GM19452 (cell line): ENCODE measurements around the gene FLNA.

Experiments
- ATAC-seq: cut with Tn5 transposase; IDR thresholded peaks from one replicate; pipeline ENCODE4 v1.9.1; 2021; ENCODE audit not compliant: unreplicated experiment

Gene FLNA

DNA sequence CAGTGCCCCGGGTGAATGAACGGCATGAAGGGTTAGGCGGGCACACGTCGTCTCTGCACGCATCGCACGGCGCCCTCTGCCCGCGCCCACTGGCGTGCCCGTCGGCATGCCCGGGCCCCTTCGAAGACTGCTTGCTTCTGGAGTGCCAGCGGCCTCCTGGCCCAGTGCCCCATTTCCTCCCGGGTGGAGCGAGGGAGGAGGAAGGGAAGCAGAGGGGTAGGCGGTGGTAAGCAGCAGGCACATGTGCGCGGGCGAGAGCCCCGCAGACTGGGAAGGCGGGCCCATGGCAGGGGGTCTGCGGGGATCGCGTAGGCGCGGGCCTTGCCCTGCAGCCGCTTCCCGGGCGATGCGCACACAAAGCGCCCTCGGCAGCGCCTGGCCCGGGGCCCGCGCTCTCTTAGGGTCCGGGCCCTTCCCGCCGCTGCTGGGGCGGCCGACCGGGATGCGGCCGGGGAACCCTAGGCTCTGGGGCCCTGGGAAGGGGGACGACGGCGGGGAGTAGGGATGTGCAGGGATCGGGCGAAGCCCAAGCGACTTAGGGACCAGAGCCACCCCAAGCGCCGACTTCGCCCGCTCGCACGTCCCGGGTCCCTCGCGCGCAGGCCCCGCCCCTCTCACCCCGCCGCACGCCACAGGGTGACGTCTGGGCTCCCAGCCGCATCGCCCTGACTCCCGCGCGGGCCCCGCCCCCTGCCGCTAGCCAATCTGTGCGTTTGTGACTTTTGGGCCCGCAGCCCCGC lies 3.8 kb upstream of the FLNA start:
- peak; percentile 7 for ATAC-seq

DNA sequence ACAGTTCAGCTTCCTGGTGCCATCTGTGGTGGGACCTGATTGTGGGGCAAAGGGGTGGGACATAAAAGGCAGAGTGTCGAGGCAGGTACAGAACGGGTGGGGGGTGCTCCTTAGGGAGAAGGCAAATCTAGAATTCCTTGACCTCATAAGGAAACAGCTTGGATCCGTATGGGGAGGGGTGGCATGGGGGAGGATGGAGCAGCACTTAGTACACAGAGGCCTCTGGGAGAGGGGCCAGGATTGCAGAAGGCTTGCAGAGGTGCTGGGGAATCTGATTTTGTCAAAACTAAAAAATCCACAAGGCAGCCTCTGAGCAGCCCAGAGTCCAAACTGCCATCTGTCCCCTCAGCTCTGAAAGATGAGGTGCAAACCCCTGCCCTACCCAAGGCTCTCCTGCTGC lies 2.3 kb upstream of the FLNA start:
- ATAC-seq, result no peak

DNA sequence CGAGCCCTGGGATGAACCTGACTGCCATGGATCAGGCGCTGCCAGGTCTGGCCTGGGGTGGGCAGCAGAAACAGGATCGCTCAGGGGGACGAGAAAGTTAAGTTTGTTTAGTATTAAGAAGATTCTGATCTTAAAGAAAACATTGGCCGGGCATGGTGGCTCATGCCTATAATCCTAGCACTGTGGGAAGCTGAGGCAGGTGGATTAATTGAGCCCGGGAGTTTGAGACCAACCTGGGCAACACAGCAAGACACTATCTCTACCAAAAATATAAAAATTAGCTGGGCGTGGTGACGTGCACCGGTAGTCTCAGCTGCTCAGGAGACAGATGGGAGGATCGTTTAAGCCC lies 696 bp upstream of the FLNA start:
- ATAC-seq, result no peak

DNA sequence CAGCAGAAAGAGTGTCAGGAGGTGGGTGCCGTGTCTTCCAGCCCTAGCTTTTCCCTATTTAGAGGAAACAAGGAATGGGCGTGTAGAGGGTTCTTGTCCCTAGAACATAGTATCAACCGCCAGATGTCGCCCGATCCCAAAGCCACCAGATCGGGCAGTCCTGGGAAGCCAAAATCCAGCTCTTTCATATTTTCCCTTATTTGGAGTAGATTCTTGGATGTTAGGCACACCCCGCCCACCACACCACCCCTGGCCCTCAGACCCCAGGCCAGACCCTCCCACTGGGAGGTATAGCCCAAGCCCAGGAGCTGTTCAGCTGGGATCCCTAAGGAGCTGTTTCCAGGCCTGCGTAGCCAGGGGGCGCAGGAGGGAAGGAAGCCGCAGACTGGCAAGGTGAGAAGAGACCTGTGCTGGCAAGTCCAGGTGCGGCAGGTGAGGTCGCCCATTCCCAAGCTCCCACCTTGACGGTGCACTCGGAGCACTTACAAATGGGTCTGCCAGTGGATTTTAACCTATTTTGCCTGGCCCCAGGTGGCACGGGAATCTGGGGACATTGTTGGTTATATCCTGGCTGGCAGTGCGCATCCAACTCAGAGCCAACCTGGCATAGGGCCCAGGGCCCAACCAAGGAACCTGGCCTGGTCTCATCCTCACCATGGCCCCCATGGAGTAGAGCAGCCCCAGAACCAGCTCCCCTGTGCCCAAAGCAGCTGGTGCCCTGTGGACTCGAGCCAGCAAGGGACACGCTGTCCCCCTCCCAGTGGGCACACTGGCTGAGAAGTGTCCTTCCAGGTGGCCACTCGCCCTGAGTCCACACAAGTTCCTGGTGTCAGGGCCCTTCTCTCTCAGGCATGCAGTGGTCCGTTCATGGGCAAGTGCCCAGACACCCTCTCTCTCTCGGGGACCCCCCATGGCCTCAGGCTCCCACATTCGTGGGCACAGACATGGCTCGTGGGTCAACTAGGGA lies 811 bp downstream of the FLNA start:
- no peak for ATAC-seq

DNA sequence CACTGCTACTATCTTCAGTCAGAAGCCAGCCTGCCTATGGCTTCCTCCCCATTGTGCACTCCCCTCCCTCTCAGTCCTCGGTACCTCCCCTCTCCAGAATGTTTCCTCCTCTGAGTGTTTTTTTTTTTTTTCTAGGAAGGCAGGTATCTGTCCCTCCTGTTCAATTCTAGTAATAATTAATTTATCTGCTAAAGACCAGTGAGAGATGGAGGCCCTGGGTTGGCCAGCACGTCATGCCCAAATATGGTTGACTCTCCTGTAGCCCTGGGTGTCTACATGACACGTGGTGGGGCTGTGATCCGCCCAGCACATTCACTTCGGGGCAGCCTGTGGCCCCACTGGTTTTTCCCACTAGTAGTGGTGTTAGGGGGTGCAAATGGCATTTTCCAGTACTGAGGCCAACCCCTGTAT lies 1.8 kb downstream of the FLNA start:
- no peak for ATAC-seq

DNA sequence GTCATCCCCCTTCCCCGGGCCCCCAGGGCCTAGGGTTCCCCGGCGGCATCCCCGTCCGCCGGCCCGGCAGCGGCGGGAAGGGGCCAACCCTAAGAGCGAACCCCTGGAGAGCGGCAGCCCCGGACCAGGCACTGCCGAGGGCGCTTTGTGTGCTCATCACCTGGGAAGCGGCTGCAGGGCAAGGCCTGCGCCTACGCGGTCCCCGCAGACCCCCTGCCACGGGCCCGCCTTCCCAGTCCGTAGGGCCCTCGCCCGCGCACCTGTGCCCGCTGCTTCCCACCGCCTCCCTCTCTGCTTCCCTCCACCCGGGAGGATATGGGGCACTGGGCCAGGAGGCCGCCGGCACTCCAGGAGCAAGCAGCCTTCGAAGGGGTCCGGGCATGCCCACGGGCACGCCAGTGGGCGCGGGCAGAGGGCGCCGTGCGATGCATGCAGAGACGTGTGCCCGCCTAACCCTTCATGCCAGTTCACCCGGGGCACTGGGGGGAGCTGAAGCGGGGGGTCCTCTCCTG lies 2.6 kb downstream of the FLNA start:
- peak; percentile 10 for ATAC-seq

DNA sequence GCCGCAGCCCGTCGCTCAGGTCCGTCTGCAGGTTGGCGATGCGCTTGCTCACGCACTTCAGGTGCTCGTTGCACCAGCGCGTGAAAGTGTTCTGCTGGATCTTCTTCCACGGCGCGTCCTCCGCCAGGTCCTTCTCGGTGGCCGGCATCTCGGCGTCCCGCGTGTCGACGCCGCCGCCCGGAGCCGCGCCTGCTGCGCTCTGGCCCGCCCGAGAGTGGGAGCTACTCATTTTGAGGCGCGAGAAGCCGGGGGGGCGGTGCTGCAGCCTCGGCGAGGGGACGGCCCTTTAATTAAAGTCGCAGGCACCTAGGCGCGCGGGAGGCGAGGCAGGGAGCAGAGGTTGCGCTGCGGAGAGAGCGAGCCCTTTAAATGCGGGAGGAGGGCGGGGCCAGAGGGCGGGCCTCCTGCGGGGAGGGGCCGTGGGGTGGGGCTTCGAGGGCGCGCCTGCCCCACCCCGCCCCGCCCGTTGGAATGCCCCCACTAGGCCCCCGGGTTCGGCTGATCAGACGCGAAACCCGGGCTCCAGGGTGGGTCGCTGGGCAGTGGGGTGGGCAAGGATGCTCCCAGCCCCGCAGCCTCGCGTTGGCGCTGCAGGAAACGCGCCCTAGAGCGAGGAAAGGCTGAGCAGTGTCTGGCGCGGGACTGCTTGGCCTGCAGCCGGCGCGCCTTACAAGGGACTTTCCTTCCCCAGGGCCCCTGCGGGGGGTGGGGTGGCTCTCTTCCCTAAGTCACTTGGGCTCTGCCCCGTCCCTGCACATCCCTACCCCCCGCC lies 3.2 kb downstream of the FLNA start:
- peak; percentile 55 for ATAC-seq

DNA sequence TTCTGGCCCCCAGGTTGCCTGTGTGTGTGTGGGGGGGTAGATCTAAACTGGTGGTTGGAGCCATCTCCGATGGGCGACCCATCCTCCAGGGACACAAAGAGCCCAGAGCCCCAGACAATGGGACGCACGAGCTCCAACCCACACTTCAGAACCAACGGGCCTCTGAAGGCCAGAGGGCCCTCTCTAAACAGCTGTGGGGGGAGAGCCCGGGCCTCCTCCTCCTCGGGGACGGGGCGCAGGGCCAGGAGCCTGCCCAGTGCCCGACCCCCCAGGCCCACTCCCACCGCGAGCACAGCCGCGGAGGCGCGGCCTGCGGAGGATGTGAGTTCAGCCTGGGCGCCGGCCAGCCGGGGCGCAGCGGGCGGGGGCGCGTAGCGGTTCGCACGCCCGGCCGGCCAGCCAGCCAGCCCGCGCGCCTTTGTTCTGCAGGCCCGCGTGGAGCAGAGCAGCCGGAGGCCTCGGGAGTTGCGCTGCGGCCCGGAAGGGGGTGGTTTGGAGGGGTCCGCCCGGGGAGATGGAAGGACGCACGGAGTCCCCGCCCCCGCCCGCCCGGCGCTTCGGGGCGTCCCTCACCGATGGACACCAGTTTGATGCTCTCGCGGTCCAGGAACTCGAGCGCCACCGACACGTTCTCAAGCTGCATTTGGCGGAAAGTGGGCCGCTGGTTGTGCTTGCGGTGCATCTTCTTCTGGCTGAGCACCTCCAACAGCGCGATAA lies 4.0 kb downstream of the FLNA start:
- ATAC-seq, result no peak

DNA sequence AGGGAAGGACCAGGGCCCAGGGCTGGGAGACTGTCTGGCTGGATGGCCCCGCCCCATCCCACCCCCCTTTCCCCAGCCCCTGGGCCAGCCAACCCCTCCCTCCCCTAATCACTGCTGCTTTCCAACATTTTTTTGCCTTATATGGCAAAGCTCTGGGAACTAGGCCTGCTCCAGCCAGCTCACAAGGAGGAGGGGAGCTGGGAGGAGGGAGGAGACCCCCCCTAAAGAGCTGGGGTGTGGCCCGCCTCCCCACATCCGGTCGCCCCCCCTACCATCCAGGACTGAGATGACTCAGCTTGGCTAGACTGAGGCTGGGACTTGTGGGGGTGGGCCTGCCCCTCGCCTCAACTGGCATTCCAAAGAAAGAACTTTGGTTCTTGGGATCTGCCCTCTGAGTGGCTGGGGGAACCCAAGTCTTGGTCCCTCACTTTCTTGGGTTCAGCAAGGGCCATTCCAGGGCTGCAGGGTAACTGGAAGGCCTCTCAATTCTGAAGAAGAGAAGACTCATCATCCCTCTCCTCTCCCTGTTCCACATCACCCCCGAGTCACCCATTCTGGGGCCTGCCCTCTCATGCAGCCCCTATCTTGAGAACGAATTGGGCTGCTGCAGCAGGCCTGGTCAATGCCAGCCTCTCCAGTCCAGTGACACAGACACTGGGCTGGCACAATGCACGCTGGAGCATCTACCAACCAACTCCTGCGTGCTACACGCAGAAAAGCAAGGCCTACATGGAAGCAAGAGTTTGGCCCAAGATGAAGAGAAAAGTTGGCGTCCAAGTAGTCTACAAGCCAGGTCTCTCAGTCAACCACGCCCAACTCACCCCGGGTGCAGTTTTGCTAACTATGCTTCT lies 4.8 kb downstream of the FLNA start:
- ATAC-seq, result no peak

DNA sequence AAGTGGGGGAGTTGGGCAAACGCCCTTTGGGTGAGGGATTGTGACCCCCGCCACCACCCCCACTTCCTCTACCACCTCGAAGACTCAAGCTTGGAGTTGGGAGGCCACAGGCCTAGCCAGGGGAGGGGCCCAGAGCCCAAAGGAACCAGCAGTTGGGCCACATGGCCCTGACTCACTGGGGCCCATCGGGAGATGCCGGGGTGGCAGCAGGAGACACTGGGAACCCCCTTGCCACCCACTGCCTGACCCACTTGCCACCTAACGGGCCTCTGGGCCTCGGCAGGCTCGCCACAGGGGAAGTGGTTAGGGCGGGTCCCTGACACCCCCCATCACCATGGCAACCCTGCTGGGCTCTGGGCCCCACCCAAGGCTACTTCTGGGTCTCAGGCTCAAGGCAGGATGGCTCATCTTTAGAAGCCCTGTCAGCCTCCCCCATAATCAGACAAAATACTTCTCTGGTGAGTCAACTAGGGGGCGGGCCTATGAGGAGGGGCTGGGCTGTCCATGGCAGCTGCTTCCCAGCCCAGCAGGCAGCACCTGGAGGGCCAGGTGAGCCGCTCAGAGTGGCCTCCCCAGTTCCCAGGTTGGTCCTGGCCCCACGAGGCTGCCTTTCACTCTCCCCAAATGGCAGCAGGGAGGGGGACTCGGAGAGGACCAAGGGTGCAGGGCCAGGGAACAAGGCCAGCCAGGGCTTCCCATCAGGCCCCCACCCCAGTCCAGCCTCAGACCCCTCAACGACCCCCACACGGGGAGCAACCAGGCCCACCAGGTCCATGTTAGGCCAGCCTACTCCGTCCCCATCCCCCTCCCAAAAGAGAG lies 5.6 kb downstream of the FLNA start:
- no peak for ATAC-seq

DNA sequence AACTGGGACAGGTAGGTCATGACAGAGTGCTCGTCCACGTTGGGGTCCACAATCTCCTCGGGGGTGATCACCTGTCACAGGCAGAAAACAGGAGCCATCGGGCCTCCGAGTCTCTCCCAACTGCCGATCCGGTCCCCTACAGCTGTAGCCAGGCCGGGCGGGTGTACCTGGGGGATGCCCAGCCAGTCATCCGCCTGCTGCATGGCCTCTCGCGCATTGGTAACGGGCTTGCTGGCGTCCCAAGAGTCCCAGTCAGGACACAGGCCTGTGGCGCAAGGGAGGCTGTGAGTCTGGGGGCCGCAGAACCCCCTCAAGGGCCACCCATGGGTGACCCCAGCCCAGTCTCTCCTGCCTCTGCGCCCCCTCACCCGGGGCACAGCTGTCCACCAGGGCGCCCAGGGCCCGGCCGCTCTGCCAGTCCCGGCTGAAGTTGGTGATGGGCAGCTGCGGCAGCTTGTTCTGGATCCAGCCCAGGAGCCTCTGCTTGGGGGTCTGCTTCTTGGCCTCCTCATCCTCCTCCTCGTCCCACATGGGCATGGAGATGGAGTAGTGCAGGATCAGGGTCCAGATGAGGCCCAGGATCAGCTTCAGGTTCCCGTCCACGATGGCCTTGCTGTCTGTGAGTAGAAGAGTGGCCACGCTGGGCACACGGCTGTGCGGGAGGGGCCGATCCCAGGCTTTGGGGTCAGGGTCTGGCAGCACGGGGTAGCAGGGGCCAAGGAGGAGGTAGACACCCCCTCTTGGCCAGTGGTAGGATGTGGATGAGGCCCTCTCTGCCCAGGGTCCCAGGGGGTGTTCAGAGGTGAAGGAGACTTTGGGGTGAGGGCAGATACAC lies 6.7 kb downstream of the FLNA start:
- ATAC-seq, result no peak

DNA sequence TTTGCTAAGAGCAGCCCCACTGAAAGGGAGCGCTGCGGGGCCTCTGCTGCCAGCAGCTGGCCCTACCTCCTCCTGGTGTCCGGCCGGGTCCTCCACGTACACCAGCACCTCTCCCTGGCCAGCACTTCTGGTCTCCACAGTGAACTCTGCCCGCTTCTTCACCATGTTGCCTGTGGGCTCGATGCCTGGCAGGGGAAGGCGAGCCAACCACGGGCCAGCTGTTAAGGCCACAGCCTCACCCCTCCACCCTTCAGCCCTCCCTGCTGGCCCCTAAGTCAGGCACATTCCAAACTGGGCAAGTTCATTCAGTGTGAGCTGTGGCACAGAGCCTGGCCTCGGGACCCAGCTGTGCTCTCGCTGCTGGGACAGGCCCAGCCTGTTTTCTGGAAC lies 7.8 kb downstream of the FLNA start:
- no peak for ATAC-seq

DNA sequence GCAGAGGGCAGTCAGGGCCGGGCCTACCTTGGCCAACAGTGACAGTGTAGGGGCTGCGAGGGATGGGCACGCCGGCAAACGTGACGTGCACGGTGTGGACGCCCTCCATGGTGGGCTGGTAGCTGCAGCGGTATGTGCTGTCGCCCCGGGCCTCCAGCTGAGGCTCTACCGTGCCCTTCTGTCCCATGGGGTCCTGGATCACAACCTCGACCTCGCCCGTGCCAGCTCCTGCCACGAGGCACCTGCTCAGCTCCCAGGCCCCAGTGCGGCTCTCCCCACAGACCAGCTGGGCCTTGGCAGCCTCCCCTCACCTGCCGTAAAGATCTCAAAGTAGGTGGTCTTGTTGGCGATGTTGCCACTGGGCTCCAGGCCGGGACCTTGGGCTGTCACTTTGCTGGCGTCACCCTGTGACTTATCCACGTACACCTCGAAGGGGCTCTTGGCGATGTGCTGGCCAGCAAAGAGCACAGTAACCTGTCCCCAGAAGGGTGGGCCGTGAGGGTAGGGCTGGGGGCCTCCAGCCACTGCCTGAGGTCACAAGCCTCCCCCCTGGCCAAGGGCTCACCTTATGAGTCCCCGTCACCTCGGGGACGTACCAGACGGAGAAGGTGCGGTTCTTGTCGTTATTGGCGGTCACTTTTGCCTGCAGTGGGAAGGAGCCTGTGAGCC lies 8.3 kb downstream of the FLNA start:
- no peak for ATAC-seq

DNA sequence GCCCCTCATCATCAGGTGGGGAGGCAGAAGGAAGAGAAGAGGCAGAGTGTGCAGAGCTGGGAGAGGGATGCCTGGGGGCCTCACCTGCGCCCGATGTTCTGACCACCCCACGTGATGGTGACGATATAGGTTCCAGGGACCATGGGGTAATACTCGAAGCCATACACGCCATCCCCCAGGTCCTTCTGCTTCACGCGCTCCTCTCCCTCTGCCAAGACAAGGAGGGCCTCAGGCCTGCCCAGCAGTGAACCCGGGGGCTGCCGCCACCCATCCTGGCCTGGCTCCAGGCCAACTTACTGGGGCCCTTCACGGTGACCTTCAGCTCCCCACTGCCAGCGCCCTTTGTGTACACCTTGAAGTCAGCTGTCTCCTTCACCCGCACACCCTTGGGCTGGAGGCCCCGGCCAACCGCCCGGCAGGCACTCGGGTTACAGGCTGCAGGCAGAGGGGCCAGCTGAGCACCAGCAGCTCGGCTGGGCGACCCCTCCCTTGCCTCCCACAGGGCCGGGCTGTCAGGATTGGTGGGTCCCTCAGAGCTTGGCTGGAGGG lies 9.3 kb downstream of the FLNA start:
- ATAC-seq, result no peak

DNA sequence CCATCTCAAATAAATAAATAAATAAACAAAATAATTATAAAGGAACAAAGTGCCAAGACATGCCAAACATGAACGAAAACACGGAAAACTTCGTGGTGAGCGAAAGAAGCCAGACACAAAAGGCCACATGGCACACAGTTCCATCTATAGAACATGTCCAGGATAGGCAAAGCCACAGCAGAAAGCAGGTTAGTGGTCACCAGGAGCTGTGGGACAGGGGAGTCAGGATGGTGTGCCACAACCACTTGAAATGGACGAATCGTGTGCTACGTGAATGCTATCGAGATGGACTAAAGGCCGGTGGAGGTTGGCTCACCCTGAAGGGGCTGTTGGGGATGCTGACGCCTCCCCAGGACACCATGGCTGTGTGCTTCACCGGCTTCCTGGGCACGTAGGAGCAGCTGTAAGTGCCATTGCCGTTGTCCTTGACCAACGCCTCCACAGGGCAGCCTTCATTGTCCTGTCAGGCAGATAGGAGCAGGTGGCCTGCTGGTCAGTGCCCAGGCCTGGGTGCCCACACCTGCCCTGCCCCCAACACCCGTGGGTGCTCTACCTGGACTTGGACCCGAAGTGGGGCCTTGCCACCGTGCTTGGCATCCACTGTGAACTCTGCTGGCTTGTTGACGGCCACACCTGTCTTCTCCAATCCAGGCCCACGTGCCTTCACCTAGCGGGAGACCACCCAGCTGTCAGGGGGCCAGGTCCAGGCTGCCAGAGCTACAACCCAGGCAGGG lies 10.6 kb downstream of the FLNA start:
- ATAC-seq, result no peak

DNA sequence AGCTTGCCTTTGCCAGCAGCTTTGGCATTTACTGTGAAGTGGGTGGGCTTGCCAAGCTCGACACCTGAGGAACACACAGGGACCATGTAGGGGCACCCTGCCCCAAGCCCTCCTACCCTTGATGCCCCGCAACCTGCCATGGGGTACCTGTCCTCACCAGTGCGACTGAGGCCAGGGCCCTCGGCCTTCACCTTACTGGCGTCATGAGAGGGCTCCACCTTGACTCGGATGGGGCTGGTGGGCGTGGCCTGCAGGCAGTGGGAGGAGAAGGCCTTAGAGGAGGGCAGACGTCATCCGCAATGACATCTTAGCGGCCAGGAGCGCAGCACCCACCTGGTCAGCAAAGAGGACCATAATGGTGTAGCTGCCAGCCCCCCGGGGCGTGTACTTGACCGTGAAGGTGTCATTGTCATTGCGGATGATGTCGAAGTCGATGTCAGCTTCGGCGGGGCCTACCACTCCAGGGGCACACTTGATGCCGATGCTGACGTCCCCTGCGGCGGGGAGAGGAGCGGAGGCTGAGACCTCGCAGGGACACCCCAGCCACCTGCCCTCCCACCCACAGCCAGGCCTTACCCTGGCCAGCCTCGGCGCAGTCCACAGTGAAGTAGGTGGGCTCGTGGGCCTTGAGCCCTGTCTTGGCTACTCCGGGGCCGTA lies 12.2 kb downstream of the FLNA start:
- no peak for ATAC-seq
